IMR-90 (cell line): ENCODE results near the gene CREB5. TPM values are rescaled to one million over a fixed set of nuclear protein-coding genes. Genes with fewer than 3 reads are reported as not detected.

ENCODE experiments used
- ATAC-seq: fragments of 200-7000 bp; cut with Tn5 transposase; 2 replicates; pipeline ENCODE4 v1.9.1; 2020; ENCODE audit warnings: low read depth, mild to moderate bottlenecking, moderate library complexity
- BruUV-seq: library from RNA; stranded (reverse); fragments of 400-500 nt; replicated peaks from 2 replicates; lab custom pipeline; 2021; lab: Mats Ljungman, UMichigan
- CTCF ChIA-PET: fragments of 300-600 bp; formaldehyde crosslinking; extraction: SDS; loops from one replicate; lab custom pipeline; 2021; ENCODE audit warnings: antibody characterized with exemption; lab: Yijun Ruan, JAX
- POLR2A ChIA-PET: fragments of 300-600 bp; sonication (Branson Sonifier 250); formaldehyde crosslinking; loops from one replicate; lab custom pipeline; 2022; ENCODE audit warnings: antibody characterized with exemption; ENCODE audit not compliant: unreplicated experiment; lab: Charles Lee
- DNase-seq: peaks from one replicate; pipeline ENCODE4 v3.0.0; 2013
- H2AFZ ChIP-seq: replicated peaks from 2 replicates; pipeline ENCODE3; 2013; ENCODE audit warnings: low read length, mild to moderate bottlenecking; ENCODE audit not compliant: poor library complexity
- H2AK5ac ChIP-seq: 2 replicates; pipeline ENCODE4 v1.6.1; 2013; ENCODE audit warnings: low read depth, low read length, inconsistent platforms
- H2AK9ac ChIP-seq: replicated peaks from 2 replicates; pipeline ENCODE3; 2013; ENCODE audit warnings: mild to moderate bottlenecking, low read depth, low read length, moderate library complexity; ENCODE audit not compliant: poor library complexity
- H2BK120ac ChIP-seq: 2 replicates; pipeline ENCODE4 v1.6.1; 2013; ENCODE audit warnings: low read depth, low read length, inconsistent platforms
- H2BK15ac ChIP-seq: 3 replicates; pipeline ENCODE4 v1.6.1; 2013; ENCODE audit warnings: low read depth, low read length, inconsistent platforms
- H2BK20ac ChIP-seq: 2 replicates; pipeline ENCODE4 v1.6.1; 2013; ENCODE audit warnings: low read depth, mild to moderate bottlenecking, inconsistent platforms, low read length, moderate library complexity
- H2BK5ac ChIP-seq: 2 replicates; pipeline ENCODE4 v1.6.1; 2013; ENCODE audit warnings: mild to moderate bottlenecking, low read depth, low read length, inconsistent platforms; ENCODE audit not compliant: poor library complexity, severe bottlenecking
- H3K14ac ChIP-seq: replicated peaks from 2 replicates; pipeline ENCODE4 v1.6.1; 2013; ENCODE audit warnings: low read depth, low read length, inconsistent platforms
- H3K18ac ChIP-seq: 2 replicates; pipeline ENCODE4 v1.6.1; 2013; ENCODE audit warnings: low read depth, low read length, control low read depth
- H3K23ac ChIP-seq: 2 replicates; pipeline ENCODE4 v1.6.1; 2013; ENCODE audit warnings: low read depth, low read length, inconsistent platforms
- H3K27ac ChIP-seq: 2 replicates; pipeline ENCODE4 v1.5.1; 2013; ENCODE audit warnings: mild to moderate bottlenecking, control low read depth, low read length; ENCODE audit not compliant: insufficient read depth
- H3K27me3 ChIP-seq: 2 replicates; pipeline ENCODE4 v1.6.1; 2013; ENCODE audit warnings: low read length; ENCODE audit not compliant: control insufficient read depth, insufficient read depth
- H3K36me3 ChIP-seq: 2 replicates; pipeline ENCODE4 v1.6.1; 2013; ENCODE audit warnings: low read length, mixed read lengths; ENCODE audit not compliant: control insufficient read depth, insufficient read depth
- H3K4ac ChIP-seq: 2 replicates; pipeline ENCODE4 v1.6.1; 2013; ENCODE audit warnings: low read depth, low read length, inconsistent platforms
- H3K4me1 ChIP-seq: 2 replicates; pipeline ENCODE4 v1.6.1; 2013; ENCODE audit warnings: low read length, mixed read lengths; ENCODE audit not compliant: control insufficient read depth, insufficient read depth
- H3K4me2 ChIP-seq: 2 replicates; pipeline ENCODE4 v1.6.1; 2013; ENCODE audit warnings: low read depth, mild to moderate bottlenecking, control low read depth, low read length, moderate library complexity
- H3K4me3 ChIP-seq: 2 replicates; pipeline ENCODE4 v1.5.1; 2013; ENCODE audit warnings: low read depth, mild to moderate bottlenecking, control low read depth, low read length, moderate library complexity; ENCODE audit not compliant: insufficient read depth
- H3K56ac ChIP-seq: 2 replicates; pipeline ENCODE4 v1.6.1; 2013; ENCODE audit warnings: low read length, inconsistent platforms; ENCODE audit not compliant: insufficient read depth; ENCODE audit errors: extremely low read depth
- H3K79me1 ChIP-seq, 2 experiments: 2 replicates each; pipeline ENCODE4 v1.6.1; 2013; ENCODE audit warnings: low read length in 2 of 2, inconsistent platforms in 1 of 2, low read depth in 1 of 2
- H3K9ac ChIP-seq: 2 replicates; pipeline ENCODE4 v1.6.1; 2013; ENCODE audit warnings: low read depth, low read length, control low read depth
- H3K9me1 ChIP-seq: 2 replicates; pipeline ENCODE4 v1.6.1; 2013; ENCODE audit warnings: low read length, inconsistent platforms; ENCODE audit not compliant: insufficient read depth
- H3K9me3 ChIP-seq: 2 replicates; pipeline ENCODE4 v1.6.1; 2013; ENCODE audit warnings: low read length; ENCODE audit not compliant: control insufficient read depth, insufficient read depth
- H4K20me1 ChIP-seq: 2 replicates; pipeline ENCODE4 v1.6.1; 2013; ENCODE audit warnings: low read length, inconsistent platforms; ENCODE audit not compliant: insufficient read depth
- H4K5ac ChIP-seq: 2 replicates; pipeline ENCODE4 v1.6.1; 2013; ENCODE audit warnings: mild to moderate bottlenecking, low read depth, low read length, control low read depth
- H4K8ac ChIP-seq, 2 experiments: 2 replicates each; pipeline ENCODE4 v1.6.1; 2013; ENCODE audit warnings: low read depth in 2 of 2, low read length in 2 of 2, control low read depth in 1 of 2, inconsistent platforms in 1 of 2
- H4K91ac ChIP-seq: 2 replicates; pipeline ENCODE4 v1.6.1; 2013; ENCODE audit warnings: low read depth, low read length, inconsistent platforms; ENCODE audit not compliant: insufficient read depth
- CEBPB ChIP-seq: IDR thresholded peaks from 2 replicates; pipeline ENCODE4 v1.6.1; 2012; ENCODE audit warnings: low read depth, low read length, improper control_type of control experiment
- MXI1 ChIP-seq: IDR thresholded peaks from 2 replicates; pipeline ENCODE4 v1.6.1; 2012; ENCODE audit warnings: low read depth, mild to moderate bottlenecking, low read length, moderate library complexity, borderline replicate concordance
- USF2 ChIP-seq: fragments of 150-350 bp; IDR thresholded peaks from 2 replicates; pipeline ENCODE4 v1.6.1; 2017; ENCODE audit warnings: mild to moderate bottlenecking, antibody characterized with exemption, low read length, low read depth
- WGBS, 2 experiments: methylation state at CpG; one replicate each; pipeline versions ENCODE4 v1.1.5 to v1.1.7; 2013; ENCODE audit warnings: missing lambda C conversion rate in 2 of 2; ENCODE audit not compliant: insufficient read length in 1 of 2; ENCODE audit errors: extremely low coverage in 2 of 2; 5-methylcytosine and 5-hydroxymethylcytosine counted together
- dilution Hi-C: fragments of 300-500 bp; cut with HindIII; formaldehyde crosslinking; loops from one replicate; pipeline ENCODE4 v1.14.3; 2018; ENCODE audit warnings: low sequenced_read_pairs; ENCODE audit not compliant: unreplicated experiment
- in situ Hi-C: fragments of 300-500 bp; cut with MboI; formaldehyde crosslinking; loops from 3 replicates; pipeline ENCODE4 v1.14.3; 2019; ENCODE audit warnings: low sequenced_read_pairs, inconsistent platforms, mixed read lengths
- intact Hi-C: fragments of 100-400 bp; cut with micrococcal nuclease; formaldehyde crosslinking; loops from 2 replicates; pipeline ENCODE4 v1.10.0; 2022
- polyA plus RNA-seq, 3 experiments: library from polyadenylated mRNA; depleted of rRNA; stranded (reverse); fragments of >200 nt; gene quantifications; 2 replicates each; pipeline ENCODE4 v1.2.3, GENCODE V29; 2012; ENCODE audit warnings: low replicate concordance in 1 of 3
- total RNA-seq: library from RNA; depleted of rRNA; stranded (reverse); fragments of >200 nt; gene quantifications from 2 replicates; pipeline ENCODE4 v1.2.3, GENCODE V29; 2012

CREB5 gene
- total and polyA plus RNA-seq, 2 of the 4 experiments (the other 2 are of a cell fraction), result 7.3 to 13.1 TPM

- POLR2A ChIA-PET, result no interaction called here
- Histone ChIP-seq H3K4me2 (no peak overlapping the region), H3K4me3 (no peak overlapping the region), H3K27ac (no peak overlapping the region), H4K8ac (no peak overlapping the region), H2BK120ac (no peak overlapping the region), H3K9me3 (no peaks in the 10 kb centered on the region), H4K5ac (no peak overlapping the region), H3K23ac (no peak overlapping the region), H4K20me1 (no peaks in the 10 kb centered on the region), H3K36me3 (no peaks in the 10 kb centered on the region), H2AK9ac (no peak overlapping the region), H3K18ac (no peak overlapping the region), H3K4ac (no peak overlapping the region), H2AFZ (peak overlapping the region; percentile 14), H4K91ac (no peak overlapping the region), H3K14ac (no peak overlapping the region), H2BK20ac (no peak overlapping the region), H3K79me1 (no peaks in the 10 kb centered on the region), H3K9me1 (0 out of 2 replicates have a peak, but pooled peaks cover 3% of the 10 kb centered on the region), H2AK5ac (no peak overlapping the region), H3K56ac (no peak overlapping the region), H3K27me3 (no peaks in the 10 kb centered on the region), H2BK15ac (no peak overlapping the region), H3K9ac (no peak overlapping the region), H3K4me1 (peaks cover 4% of the 10 kb centered on the region), H2BK5ac (no peak overlapping the region)
- DNase-seq, result peak; percentile 85
- TF ChIP-seq MXI1 (no peak), USF2 (no peak), CEBPB (peak; percentile 12; the same call in 1 of the 2 replicates)
- intact Hi-C loops, result no loop called here
- peak; percentile 93 for ATAC-seq
- dilution Hi-C loops, result no loop called here
- CTCF ChIA-PET, result interaction anchor here (0.6 to 1.1 kb wide), 2 partner anchors 11 to 14 kb away, joined by 3 to 4 read pairs; no protein-coding TSS in a partner anchor
- WGBS, 2 experiments, result no CpG with 5 or more reads among the region's 3 CpGs
- in situ Hi-C loops, result no loop called here
- BruUV-seq, result no TSS peak
These were observed 341.7 kb downstream of the CREB5 start for GRCh38 chr7:28754027-28754426.
